MV-4-11 (cell line): ENCODE results near the gene MICALL2.
A peak's percentile ranks its signal among the peaks of the same experiment; 100 is the strongest.

Experiments
- DNase-seq: peaks from one replicate; lab custom pipeline; 2025; lab: John Stamatoyannopoulos, UW

MICALL2 gene

DNA sequence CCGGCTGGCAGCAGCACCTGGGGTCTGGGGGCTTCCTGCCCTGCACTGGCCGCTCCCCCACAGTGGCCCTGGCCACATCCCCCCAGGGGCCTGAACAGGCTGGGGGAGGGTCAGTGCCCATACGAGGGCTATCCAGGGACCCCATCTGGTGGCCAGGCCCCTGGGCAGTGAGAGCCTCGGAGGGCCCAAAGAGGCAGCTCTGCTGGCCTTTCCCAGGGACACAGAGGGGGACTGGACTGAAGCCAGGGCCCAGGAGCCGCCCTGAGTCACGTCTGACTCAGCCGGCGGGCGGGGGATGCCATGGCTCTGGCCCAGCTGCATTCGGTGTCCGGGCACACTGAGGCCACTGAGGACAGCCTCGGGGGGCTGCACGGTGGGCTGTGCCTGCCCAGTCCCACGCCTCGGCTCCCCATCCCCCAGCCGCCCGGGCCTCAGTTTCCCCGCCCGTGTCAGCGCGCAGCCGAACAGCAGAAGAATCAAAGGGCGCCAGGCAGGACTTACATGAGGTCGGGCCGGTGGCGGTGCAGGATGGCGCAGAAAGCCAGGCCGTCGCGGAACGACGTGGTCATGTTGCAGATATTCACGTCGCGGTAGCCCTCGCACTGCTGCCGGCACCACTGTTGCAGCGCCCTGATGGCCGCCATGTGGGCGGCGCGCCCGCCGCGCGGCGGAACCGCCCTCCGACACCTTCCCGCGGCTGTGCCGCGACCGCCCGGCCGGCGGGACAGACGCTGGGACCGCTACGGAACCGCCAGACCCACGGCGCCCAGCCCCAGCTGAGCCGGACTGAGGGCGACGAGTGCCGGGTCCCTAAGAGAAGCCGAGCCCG is at the start of gene MICALL2:
Gene MICALL2, minus strand, starts transcription at position 788 of the 829 bp plus-strand sequence. Its CDS starts 144 bp downstream, at position 644.
- DNase-seq = peak; percentile 29

DNA sequence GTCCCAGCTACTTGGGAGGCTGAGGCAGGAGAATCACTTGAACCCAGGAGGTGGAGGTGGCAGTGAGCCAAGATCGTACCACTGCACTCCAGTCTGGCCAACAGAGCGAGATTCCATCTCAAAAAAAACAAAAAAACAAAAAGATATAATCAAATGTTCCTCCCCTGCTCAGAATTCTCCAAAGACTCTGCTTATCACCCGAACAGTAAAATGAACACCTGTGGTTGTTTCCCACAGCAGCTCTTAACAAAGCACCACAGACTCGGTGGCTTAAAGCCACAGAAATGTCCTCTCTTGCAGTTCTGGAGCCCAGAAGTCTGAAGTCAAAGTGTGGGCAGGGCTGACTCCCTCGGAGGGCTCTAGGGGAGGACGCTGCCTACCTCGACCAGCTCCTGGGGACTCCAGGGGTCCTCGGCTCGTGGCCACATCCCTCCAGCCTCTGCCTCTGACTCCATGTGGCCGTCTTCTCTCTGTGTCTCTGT is 49.0 kb upstream of the MICALL2 start:
- DNase-seq = no peak

DNA sequence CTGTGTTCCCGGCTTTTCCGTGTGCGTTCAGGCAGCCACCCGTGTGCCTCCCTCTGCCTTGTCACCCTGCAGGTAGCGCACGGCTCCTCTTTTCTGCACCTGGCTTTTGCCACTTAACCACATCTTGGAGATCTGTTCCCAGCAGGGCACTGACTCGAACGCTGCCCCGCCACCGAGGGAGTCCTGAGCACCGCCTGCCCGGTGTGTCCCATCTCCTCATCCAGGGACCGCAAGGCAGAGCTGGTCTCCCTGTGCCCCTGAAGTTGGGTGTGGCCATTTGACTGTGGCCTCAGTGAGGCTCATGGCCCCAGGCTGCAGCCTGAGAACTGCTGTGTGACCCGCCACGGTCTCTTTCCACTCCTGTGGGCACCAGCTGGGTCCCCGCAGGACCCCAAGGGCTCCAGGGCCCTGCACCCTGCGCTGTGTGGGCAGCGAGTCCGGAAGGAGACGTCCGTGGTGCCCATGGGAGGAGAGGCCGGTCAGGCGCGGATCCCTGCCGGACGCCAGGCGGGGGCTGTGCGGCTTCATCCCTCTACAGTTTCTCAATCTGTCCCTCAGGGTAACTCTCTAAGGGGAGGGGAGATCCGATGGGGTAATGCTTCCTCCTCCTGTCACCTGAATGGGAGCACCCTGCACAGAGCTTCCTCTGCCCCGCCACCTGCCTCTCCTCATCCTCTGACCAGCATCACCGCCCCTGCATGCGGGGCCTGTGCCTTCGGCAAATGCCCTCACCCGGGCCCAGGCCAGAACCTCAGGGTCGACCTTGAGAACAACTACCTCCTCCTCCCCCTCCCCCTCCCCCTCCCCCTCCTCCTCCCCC is 46.7 kb upstream of the MICALL2 start:
- DNase-seq = no peak

DNA sequence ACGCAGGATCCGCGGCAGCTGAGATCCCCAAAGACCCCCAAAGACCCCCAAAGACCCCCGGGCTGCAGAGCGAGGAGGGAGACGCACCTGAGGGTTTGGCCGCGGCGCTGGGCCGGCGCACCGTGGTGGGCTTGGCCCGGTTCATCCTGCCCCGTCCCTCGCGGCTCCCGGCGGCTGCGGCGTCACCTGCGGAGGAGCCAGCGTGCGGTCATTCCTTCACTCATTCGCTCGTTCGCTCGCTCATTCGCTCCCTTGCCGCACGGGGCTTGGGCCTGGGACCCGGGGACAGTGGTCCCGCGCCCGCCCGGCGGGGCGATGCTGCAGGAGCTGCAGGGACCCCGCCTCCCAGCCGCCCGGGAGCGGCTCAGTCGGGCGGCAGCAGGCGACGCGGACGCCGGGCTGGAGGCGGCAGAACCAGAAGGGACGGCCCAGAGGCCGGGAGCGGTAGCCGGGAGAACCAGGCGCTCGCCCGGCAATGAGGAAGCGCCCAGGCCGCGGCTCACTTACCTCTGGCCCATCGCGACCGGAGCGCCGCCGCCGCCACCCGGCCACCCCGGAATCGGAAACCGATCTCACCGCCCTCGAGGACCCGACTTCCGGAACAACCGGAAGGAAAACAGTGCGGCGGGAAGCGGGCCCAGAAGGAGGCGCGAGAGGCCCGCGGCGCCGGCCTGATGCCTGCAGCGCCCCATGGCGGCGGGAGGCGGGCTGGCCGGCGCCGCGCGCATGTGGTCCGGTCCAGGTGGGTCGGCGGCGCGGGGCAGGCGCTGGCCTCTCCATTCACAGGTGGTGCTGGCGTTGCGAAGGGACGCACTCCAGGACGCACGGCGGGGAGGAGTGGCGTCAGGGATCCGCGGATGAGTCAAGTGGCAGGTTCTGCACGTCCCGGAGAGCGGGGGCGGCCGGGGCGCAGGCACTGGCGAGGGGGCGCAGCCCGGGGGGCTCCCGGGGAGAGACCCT is 44.8 kb upstream of the MICALL2 start, which contains the start of gene INTS1:
Gene INTS1, minus strand, starts transcription at position 574 of the 960 bp plus-strand sequence. Its CDS starts 429 bp downstream, at position 145.
- DNase-seq = peak; percentile 85

DNA sequence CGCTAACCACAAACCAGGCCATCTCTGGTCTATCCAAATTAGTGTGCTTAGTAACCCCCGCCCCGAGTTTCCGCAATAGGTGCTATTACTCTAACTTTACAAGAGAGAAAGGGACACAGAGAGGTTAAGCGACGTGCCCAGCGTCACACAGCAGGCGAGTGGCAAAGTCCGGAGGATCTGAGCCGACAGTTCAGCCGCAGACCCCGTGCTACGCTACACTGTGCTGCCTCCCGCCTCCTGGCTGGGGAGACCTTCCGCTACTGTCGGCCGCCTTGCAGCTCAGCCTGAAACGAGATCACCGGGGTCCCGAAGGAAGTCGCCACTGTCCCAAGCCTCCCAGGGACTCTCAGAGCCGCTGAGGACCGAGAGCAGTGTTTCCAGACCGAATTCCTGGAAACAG is 44.1 kb upstream of the MICALL2 start:
- DNase-seq = no peak

DNA sequence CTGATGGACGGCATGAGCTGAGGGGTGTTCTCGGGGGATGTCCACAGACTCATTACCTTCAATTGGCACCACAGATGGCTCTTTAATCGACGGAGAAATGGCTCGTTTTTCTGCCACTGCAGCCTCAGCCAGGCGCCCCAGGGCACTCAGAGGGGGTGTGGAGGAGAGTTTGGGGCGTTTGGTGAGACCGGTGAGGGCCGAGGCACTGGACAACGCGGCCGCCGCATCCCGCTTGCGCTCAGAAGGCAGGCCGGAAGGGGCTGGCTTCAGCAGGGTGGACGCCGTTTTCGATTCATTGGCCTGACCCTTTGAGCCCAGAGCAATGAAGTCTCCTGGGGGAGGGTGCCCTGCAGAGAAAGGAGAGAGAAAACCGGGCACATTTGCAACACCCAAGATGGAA is 43.6 kb upstream of the MICALL2 start:
- DNase-seq = no peak

DNA sequence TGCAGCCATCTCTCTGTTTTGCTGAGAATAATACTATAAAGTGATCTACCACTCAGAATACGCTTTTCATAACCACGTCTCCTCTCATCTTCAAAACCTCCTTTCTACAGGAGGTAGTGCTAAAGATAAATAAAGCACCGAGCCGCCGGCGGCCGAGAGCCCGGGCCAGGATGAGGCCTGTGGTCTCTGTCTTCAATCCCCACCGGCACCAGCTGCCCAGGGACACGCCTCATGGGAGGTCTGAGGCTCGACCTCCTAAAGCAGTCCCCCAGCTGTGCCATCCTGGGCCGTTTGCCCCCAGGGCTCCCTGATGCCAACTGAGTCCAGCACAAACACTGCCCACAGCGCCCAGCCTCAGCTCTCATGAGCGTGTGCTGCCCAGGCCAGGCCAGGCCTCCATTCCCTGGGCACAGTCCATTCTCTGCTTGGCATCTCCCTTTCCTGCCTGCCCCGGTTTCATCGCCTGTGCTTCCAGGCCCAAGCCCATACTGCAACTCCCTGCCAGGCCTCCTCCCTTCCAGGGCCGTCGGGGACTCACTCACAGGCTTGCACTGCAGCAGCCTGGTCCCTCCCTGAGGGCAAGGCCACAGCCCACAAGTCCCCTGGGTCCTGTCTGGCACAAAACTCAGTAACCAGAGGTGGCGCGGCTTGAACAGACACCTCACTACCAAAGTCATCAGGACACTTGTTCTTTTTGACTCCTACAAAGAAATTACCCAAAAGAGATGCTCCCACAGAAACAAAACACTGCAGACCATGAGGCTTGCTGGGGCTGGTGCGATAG is 42.4 kb upstream of the MICALL2 start:
- DNase-seq = no peak

DNA sequence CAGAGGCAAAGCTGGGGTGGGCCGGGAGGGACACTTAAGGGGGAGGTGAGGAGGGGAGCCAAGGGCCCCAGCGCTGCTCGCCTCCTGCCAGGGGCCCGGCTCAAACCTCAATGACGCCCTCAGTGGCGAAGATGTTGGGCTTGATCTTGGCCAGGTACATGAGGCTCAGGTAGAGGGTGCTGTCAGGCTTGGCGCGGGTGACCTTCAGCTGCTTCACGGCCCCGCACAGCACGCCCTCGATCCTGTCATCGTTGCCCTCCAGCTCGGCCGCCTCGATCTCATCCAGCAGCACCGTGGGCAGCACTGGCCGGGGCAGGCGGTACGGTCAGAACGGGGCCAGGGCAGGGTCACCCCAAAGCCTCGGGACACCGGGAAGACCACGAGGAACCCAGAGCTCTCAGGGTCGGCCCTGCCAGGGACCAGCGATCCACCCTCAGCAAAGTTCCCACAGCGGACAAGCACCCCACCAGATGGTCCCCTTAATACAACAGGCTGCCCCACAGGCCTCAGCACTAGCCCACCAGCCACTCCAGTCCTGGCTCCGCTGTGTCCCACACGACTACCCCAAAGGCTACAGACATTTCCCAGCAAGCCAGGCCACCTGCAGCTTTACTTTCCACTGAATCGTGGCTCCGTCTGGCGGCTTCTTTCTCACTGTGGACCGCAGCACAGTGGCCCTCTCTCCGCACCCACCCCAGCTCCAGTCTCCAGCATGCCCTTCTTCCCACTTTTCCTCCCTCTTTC is 41.0 kb upstream of the MICALL2 start:
- no peak for DNase-seq

DNA sequence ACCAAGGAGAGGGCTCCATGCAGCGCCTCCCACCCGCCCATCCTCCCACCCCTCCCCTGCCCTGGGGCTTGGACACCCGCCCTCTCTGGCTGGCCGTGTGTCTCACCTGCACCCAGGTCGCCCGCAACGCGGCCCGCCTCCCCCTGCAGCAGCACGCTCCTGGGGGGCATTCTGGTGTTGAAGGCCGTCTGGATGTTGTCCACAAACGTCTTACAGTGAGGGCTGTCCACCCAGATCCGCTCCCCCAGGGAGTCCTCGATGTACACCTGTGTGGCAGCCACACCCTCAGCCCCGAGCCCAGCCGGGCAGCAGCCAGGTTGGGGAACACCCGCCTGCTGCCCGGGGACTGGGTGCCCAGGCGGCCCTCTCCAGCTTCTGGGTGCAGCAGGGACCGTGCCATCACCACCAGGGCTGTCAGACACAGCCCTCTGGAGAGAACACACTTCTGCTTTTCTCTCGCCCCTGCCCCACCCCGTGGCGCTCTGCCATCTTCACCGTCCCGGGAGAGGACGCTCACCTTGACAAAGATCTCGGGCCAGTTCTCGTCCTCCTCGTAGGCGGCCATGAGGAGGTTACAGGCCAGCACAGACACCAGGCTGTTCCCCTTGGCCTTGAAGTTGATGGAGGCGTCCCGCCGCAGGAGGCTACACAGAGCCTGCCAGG is 40.2 kb upstream of the MICALL2 start:
- DNase-seq = no peak

DNA sequence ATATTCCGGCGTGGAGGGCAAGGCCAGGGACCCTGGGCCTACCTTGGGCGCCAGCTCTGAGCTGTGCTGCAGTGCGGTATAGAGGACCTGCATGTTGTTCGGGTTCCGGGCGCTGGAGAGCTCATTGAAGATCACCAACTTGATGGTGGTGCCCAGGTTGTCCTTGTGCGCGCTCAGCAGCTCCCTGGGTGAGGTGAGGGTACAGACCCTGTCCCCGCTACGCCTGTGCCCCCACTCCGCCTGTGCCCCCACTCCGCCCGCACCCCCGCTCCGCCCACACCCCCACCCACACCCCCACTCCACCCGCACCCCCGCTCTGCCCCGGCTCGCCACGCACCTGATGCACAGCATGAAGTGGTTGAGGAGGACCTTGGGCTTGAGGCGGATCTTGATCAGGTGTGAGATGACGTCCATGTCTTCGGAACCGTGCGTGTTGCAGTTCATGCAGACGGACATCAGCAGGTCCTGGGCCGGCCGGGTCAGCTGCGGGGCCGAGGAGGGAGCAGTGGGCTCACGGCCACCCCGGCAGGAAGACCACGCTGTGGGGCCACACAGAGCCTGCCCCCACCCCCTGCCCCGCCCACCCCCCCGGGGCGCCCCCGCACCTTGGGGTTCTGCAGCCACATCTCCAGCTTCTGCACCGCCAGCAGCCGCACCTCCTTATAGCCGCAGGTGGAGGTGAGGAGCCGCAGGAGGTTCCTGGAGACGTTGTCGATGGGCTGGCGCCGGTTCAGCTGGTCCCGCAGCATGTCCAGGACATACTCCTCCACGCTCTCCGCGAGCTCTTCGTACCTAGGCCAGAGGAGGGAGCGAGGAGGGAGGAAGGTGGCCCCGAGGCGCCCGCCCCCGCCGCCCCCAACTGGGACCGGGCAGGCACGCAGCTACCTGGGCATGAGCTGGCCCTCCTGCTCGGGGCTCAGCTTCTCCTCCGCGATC is 39.4 kb upstream of the MICALL2 start:
- no peak for DNase-seq

DNA sequence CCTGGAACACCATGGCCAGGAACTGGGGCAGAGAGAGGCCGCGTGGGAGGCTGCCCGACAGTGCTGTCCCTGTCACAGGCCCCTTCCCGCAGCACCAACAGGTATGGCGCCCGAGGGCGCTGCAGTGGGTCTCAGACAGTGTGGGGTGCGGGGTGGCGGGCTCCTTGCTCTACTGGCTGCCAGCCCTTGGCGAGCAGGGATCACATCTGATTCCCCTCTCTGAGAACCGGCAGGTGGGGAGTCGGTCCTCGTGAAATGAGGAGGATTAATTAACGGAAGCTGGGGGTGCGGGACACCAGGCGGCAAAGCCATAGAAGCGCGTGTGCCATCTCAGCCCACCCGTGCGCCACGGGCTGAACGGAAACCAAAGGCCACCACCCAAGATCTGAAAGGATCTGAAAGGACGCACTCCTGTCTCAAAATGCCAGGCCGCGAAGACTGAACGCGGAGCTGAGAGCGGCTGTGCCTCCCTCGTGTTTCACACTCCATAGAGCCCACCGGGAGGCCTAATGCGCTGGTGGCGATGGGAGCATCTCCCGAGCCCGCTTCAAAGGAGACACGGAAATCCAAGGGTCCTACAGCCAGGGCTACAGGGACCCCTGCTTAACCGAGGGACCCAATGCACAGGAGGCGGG is 38.1 kb upstream of the MICALL2 start:
- DNase-seq = no peak

DNA sequence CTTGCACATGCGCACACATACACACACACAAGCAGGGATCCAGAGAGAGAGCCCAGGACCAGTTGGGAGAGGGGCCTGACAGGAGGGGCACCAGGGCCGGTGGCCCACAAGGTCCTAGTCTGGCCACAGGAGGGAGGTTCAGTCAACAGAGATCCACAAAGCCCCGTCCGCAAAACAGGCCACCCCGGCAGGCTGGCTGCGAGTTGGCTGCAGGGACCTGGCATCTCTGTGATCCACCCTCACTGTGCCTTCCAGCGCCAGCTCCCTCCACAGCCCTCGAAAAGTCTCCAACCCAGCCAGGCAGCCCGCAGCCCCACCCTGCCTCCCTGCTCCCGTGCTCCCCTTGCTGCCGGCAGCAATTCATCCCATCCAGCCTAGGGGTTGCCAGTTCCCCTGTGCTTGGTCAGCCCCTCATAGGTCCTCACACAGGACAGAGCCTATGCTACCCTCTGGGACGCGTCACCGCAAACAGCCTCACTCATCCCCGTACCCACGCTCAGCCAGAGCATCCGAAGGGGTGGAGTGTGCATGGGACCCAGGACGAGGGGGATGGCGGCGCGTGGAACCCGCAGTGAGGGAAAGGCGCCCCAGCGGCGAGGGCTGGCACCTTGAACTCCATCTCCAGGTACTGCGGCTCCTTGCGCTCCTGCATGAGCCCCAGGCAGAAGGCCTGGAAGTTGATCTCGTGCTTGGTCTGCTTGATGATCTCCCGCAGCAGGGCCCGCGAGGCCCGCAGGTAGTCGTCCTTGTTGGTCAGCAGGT is 37.4 kb upstream of the MICALL2 start:
- DNase-seq = no peak

DNA sequence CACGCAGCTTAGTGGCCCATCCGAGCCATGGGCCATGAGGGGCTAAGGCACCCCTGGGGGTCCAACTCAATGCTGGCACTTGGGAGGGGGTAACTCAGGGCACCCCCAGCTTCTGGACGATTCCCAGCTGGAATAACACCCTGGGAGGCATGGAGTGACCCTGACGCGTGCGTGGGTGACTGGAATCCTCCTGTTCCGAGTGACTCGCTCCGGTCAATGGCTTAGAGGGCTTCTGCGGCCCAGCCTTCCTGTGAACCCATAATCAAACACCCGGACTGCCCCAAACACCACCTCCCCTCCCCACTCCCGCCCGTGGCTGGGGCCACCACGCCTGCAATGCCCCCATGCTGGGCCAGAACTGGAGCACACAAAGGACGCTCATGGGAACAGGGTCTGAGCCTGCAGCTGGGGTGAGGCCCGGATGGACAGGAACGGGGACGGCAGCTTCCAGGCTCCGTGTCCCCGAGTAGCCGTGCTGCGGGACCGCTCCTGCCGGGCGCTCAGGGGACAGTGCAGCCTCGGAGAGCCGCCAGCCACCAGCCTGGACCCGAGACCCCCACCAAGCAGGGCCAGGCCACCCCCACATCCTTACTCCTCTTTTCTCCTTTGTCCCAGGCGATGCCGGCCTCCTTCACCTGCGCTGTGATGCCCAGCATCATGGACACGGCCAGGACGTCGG is 36.4 kb upstream of the MICALL2 start:
- DNase-seq = no peak

DNA sequence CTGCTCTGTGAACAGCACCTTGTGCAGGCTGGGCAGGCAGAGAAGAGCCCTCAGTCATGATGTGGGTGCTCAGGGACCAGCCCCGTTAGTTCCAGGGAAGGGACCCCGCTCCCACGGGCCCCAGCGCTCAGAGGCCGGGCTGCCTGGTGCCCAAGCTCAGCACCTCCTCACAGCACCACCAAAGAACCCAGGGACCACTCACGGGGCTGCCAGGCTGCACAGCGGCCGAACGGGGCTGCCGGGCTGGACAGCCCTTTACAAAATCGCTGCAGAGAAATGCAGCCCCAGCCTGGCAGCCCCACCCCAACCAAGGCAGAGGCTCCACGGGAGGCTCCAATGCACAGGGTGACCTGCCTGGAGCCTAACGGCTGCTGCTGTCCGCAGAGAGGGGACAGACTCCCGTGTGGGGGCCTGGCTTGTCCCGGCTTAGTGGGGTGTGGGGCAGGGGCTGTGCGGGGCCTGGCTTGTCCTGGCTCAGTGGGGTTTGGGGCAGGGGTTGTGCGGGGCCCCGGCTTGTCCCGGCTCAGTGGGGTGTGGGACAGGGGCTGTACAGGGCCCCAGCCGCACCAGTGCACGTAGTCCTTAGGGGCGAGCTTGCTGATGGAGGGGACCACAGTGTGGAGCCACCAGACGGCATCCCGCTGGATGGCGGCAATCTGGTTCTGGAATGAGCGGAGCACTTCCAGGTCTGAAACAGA is 35.7 kb upstream of the MICALL2 start:
- no peak for DNase-seq

DNA sequence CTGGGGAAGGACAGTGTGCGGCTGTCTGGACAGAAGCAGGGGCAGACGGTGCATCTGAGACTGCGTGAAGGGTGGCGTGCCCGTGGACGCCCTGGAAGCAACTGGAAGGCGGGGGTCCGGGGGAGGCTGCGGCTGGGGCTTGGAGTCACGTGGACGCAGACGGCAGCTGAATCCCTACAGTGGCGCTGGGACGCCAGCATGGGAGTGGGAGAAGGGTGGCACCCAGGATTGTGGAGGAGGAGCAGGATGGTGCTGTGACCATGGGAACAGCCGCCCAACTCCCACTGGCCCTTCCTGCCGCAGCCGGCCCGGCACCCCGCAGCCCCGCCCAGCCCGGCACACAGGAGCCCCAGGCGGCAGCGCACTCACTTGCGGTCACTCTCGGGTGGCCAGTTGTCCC is 35.2 kb upstream of the MICALL2 start:
- no peak for DNase-seq

DNA sequence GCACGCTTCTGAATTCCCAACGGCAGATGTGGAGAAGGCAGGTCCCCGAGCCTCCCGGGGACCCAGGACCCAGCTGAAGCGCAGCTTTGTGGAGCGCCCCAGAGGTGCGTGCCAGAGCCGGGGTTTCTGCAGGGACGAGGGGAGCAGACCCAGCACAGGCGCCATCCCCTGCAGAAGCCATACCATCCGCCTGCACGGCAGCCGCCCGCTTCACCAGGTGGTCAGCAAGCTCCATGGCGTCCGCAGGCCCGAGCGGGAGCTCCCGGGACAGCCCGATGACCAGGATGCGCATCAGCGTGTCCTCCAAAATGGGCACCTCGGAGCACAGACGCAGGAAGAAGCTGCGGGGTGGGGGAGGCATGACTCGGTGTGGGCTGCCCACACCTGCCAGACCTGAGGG is 34.3 kb upstream of the MICALL2 start:
- DNase-seq = no peak
